ENCODE results near the gene WDPCP. TPM values are rescaled to one million over a fixed set of nuclear protein-coding genes. Genes with fewer than 3 reads are reported as not detected.

Gene WDPCP
- polyA plus RNA-seq, 2 of the 4 experiments (the other 2 are of a cell fraction): 3.0 to 7.6 TPM

GRCh38 chr2:63555931-63556330, 32.3 kb downstream of the WDPCP start (continued):
- no peak for TF ChIP-seq CEBPB (IDR thresholded peaks at IDR 0.05)
- no peak for TF ChIP-seq POLR2AphosphoS2 (conservative IDR thresholded peaks at IDR 0.05; ENCODE audit: low read length)

- DNase-seq (ENCODE audit: low read depth in 1 of 2, low spot score in 1 of 2): no peak
- Histone ChIP-seq H3K4me1 (no peaks in the 10 kb centered on the region), H3K4me2 (no peak overlapping the region), H3K9me3 (peaks cover 10% of the 10 kb centered on the region; the same call in 2 of the 3 replicates), H3K27ac (no peak overlapping the region), H3K4me3 (no peak overlapping the region)
- TF ChIP-seq KDM1A (IDR thresholded peaks at IDR 0.05; ENCODE audit: low read depth): no peak
- no peak for TF ChIP-seq FOXS1 (CRISPR knock-in tag; IDR thresholded peaks at IDR 0.05)
- no peak for TF ChIP-seq HDAC2 (IDR thresholded peaks at IDR 0.05)
- no peak for TF ChIP-seq ZFP36 (IDR thresholded peaks at IDR 0.05; ENCODE audit: borderline replicate concordance, partially characterized antibody)
- no peak for TF ChIP-seq MYC (IDR thresholded peaks at IDR 0.05; ENCODE audit: borderline replicate concordance, low read length)
- no peak for TF ChIP-seq BCL3 (IDR thresholded peaks at IDR 0.05)
- no peak for TF ChIP-seq NR3C1 (IDR thresholded peaks at IDR 0.05)
- TF ChIP-seq ZSCAN20 (CRISPR knock-in tag; IDR thresholded peaks at IDR 0.05): no peak
- TF ChIP-seq JUNB (IDR thresholded peaks at IDR 0.05): no peak
- no peak for TF ChIP-seq RAD21 (conservative IDR thresholded peaks at IDR 0.05 in 1 of 2, IDR thresholded peaks at IDR 0.05 in 1 of 2)
- no peak for TF ChIP-seq EHMT2 (IDR thresholded peaks at IDR 0.05; ENCODE audit: low read depth)
- TF ChIP-seq NFE2L2 (conservative IDR thresholded peaks at IDR 0.05; ENCODE audit: low read length): no peak
- no peak for TF ChIP-seq MAFK (IDR thresholded peaks at IDR 0.05; ENCODE audit: partially characterized antibody)
- TF ChIP-seq CBX8 (IDR thresholded peaks at IDR 0.05): no peak
- ChIA-PET CTCF (interaction anchor here (0.7 kb wide), 1 partner anchor 51 kb away, joined by 3 read pairs; no protein-coding TSS in a partner anchor), POLR2A (no interaction called here)
- FAIRE-seq: no peak
- 75% methylated on average over 6 of the region's 7 CpGs for WGBS (ENCODE audit: missing lambda C conversion rate)
- no peak for ATAC-seq
Observed at GRCh38 chr2:63555299-63555698, 33.0 kb downstream of the WDPCP start.

- no peak for ATAC-seq
- Histone ChIP-seq H3K4me1 (no peaks in the 10 kb centered on the region), H3K9me3 (peaks cover 5% of the 10 kb centered on the region; the same call in 1 of the 3 replicates), H3K4me3 (no peak overlapping the region), H3K4me2 (no peak overlapping the region), H3K27ac (no peak overlapping the region)
- ChIA-PET POLR2A (no interaction called here), CTCF (no interaction called here)
- DNase-seq (ENCODE audit: low read depth in 1 of 2, low spot score in 1 of 2): no peak
- no peak for FAIRE-seq
- WGBS (ENCODE audit: missing lambda C conversion rate): 84% methylated on average over 4 of the region's 4 CpGs
- no peak for TF ChIP-seq PBX3 (IDR thresholded peaks at IDR 0.05)
- TF ChIP-seq RAD21 (conservative IDR thresholded peaks at IDR 0.05 in 1 of 2, IDR thresholded peaks at IDR 0.05 in 1 of 2): no peak
- no peak for TF ChIP-seq JUNB (IDR thresholded peaks at IDR 0.05)
- TF ChIP-seq TP53 (CRISPR knock-in tag; IDR thresholded peaks at IDR 0.05): no peak
- no peak for TF ChIP-seq NPAS2 (CRISPR knock-in tag; IDR thresholded peaks at IDR 0.05; ENCODE audit: borderline replicate concordance)
- TF ChIP-seq CHD4 (IDR thresholded peaks at IDR 0.05; ENCODE audit: borderline replicate concordance): no peak
- TF ChIP-seq HMGXB4 (CRISPR knock-in tag; IDR thresholded peaks at IDR 0.05; ENCODE audit: borderline replicate concordance): no peak
Observed at GRCh38 chr2:63553049-63553448, 35.2 kb downstream of the WDPCP start.

Data from A549 (cell line).